Fibroblast of pulmonary artery (primary cell): ENCODE data around the gene MPP3.
A peak's percentile ranks its signal among the peaks of the same experiment; 100 is the strongest.

Source experiments
- DNase-seq: peaks from one replicate; pipeline ENCODE4 v3.0.0-alpha.2; 2010; ENCODE audit warnings: low read depth
- H3K4me3 ChIP-seq: replicated peaks from 2 replicates; pipeline ENCODE4 v1.5.1; 2011; ENCODE audit warnings: low read depth, mild to moderate bottlenecking, control low read depth, low read length, moderate library complexity
- TF ChIP-seq, protein P1 (sequence below): IDR thresholded peaks from 2 replicates; pipeline ENCODE4 v1.5.1; 2011; ENCODE audit warnings: mild to moderate bottlenecking, control low read depth, low read length, inconsistent platforms; ENCODE audit errors: missing control alignments

The MPP3 gene

DNA sequence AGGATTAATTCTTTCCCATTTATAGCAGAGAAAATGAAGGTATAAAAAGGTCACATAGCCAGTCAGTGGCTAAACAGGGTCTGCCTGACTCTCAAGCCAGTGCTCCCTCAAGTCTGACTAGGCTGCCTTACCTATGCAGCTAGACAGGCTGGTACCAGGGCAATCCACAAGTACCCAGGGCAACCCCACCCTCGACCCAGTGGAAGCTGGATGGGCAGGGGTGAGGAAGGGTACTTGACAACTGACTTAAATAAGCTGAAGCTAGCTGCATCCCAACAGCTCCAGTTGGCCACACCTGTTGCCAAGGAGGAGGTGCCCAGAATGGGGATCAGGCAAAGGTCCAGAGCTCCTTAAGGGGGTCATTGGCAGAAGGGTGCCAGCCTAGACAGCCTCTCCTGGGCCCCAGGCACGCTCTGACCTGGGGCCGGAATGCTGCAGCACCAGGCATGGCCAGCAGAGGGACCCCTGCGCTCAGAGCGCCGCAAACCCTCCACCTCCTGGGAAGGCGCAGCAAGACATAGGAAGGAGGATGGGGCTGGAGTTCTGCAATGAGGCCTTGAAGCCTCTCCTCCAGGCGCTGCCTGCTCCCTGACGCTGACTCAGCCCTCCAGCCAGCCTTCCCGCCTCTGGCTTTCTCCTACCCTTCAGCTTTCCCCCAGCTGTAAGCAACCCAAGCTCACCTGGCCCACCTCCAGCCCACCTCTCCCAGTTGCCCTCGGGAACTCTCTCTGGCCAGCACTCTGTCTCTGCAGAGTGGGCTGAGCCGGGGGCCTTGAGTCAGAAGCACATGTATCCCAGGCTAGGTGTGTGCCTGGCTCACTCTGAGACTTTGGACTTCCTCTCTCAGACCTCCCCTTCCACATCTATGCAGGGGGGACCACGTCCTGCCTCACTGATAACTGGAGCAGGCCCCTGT lies 45.6 kb upstream of the MPP3 start:
- TF ChIP-seq, protein P1, sequence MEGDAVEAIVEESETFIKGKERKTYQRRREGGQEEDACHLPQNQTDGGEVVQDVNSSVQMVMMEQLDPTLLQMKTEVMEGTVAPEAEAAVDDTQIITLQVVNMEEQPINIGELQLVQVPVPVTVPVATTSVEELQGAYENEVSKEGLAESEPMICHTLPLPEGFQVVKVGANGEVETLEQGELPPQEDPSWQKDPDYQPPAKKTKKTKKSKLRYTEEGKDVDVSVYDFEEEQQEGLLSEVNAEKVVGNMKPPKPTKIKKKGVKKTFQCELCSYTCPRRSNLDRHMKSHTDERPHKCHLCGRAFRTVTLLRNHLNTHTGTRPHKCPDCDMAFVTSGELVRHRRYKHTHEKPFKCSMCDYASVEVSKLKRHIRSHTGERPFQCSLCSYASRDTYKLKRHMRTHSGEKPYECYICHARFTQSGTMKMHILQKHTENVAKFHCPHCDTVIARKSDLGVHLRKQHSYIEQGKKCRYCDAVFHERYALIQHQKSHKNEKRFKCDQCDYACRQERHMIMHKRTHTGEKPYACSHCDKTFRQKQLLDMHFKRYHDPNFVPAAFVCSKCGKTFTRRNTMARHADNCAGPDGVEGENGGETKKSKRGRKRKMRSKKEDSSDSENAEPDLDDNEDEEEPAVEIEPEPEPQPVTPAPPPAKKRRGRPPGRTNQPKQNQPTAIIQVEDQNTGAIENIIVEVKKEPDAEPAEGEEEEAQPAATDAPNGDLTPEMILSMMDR: peak; percentile 95
- DNase-seq: peak; percentile 90
- no peak overlapping the region for H3K4me3 ChIP-seq

GRCh38 chr17:43877451-43878155 lies 44.7 kb upstream of the MPP3 start:
- DNase-seq: no peak
- TF ChIP-seq, protein P1: no peak
- no peak overlapping the region for H3K4me3 ChIP-seq

DNA sequence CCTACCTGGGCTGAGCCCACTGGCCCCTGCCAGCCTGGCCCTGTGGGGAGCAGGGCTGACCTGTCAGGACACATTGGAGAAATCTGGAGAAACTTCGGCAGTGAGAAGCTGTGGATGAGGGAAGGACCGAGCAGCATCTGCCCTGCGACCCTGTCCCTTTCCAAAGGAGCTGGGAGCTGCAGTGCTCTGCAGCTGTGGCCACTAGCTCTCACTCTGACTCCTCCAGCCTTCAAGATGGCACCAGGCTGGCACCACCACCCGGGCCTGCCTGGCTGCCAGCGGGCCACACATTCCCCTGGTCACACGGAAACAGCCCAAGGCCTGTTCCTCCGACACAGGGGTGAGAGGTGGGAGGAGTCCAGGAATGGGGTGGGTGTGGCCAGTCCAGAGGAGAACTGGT lies 44.1 kb upstream of the MPP3 start:
- H3K4me3 ChIP-seq: no peak overlapping the region
- TF ChIP-seq, protein P1: no peak
- no peak for DNase-seq

- TF ChIP-seq, protein P1: no peak
- DNase-seq: no peak
- H3K4me3 ChIP-seq: no peak overlapping the region
Measured at GRCh38 chr17:43875476-43876147, 42.7 kb upstream of the MPP3 start.

DNA sequence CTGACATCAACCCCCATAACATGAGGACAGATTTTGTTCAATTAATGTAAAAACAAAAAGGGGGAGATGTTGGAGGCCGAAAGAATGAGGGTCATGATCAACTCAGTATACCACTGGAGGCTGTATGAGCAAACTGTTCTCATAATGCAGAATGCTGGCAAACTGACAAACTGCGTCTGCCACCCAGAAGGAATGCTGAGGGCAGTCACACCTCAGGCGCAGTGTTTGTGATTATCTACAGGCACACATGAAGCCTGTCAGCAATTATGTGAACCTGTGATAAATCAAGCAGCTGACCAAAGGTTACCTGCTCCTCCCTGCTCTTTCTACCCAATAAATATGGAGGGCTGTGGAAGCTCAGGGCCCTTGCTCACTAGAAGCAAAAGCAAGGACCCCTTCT lies 41.3 kb upstream of the MPP3 start:
- TF ChIP-seq, protein P1: no peak
- no peak for DNase-seq
- H3K4me3 ChIP-seq: no peak overlapping the region

DNA sequence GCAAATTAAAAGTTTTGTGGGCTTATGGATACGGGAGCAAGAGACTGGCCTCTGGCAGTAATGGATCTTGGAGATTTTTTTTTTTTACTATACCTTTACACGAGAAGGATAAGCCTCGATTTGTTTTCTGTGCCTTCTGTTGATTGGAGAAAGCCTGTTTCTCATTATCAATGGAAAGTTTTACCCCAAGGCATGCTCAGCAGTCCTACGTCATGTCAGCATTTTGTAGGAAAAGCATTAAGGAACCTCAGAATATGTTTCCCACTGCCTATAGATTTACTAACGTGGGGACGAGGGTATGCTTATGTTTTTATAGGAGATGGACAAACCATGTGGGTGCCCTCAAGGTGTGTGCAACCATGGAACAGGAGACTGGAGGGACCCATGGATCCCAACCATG lies 40.9 kb upstream of the MPP3 start:
- TF ChIP-seq, protein P1: no peak
- no peak for DNase-seq
- H3K4me3 ChIP-seq: no peak overlapping the region
